Measurements from ENCODE around the gene TPGS2.

TPGS2 gene

GRCh38 chr18:36783792-36784191 lies 45.0 kb downstream of the TPGS2 start:
- in situ Hi-C loops (cut with HindIII; ENCODE audit: low sequenced_read_pairs) = no loop called here
- TF ChIP-seq CTCF (IDR thresholded peaks at IDR 0.05; ENCODE audit: low read depth, low read length, missing control alignments) = no peak
- H3K4me3 ChIP-seq (ENCODE audit: low read depth, low read length) = no peak overlapping the region
- DNase-seq (ENCODE audit: low read depth) = no peak

GRCh38 chr18:36782710-36783109 lies 46.1 kb downstream of the TPGS2 start:
- TF ChIP-seq CTCF (IDR thresholded peaks at IDR 0.05; ENCODE audit: low read depth, low read length, missing control alignments) = no peak
- in situ Hi-C loops (cut with HindIII; ENCODE audit: low sequenced_read_pairs) = no loop called here
- DNase-seq (ENCODE audit: low read depth) = no peak
- no peak overlapping the region for H3K4me3 ChIP-seq (ENCODE audit: low read depth, low read length)

- in situ Hi-C loops (cut with HindIII; ENCODE audit: low sequenced_read_pairs) = no loop called here
Measured at GRCh38 chr18:36780748-36781147, 48.1 kb downstream of the TPGS2 start.

GRCh38 chr18:36777566-36777965 lies 51.2 kb downstream of the TPGS2 start:
- DNase-seq (ENCODE audit: low read depth) = no peak
- TF ChIP-seq CTCF (IDR thresholded peaks at IDR 0.05; ENCODE audit: low read depth, low read length, missing control alignments) = no peak
- no peak overlapping the region for H3K4me3 ChIP-seq (ENCODE audit: low read depth, low read length)
- in situ Hi-C loops (cut with HindIII; ENCODE audit: low sequenced_read_pairs) = no loop called here

More at GRCh38 chr18:36780748-36781147, 48.1 kb downstream of the TPGS2 start:
- no peak overlapping the region for H3K4me3 ChIP-seq (ENCODE audit: low read depth, low read length)
- no peak for TF ChIP-seq CTCF (IDR thresholded peaks at IDR 0.05; ENCODE audit: low read depth, low read length, missing control alignments)
- no peak for DNase-seq (ENCODE audit: low read depth)

- DNase-seq (ENCODE audit: low read depth) = no peak
- in situ Hi-C loops (cut with HindIII; ENCODE audit: low sequenced_read_pairs) = no loop called here
- H3K4me3 ChIP-seq (ENCODE audit: low read depth, low read length) = no peak overlapping the region
- TF ChIP-seq CTCF (IDR thresholded peaks at IDR 0.05; ENCODE audit: low read depth, low read length, missing control alignments) = no peak
Measured at GRCh38 chr18:36776650-36777049, 52.2 kb downstream of the TPGS2 start.

GRCh38 chr18:36775396-36775795 lies 53.4 kb downstream of the TPGS2 start:
- no peak for DNase-seq (ENCODE audit: low read depth)
- in situ Hi-C loops (cut with HindIII; ENCODE audit: low sequenced_read_pairs) = no loop called here
- no peak for TF ChIP-seq CTCF (IDR thresholded peaks at IDR 0.05; ENCODE audit: low read depth, low read length, missing control alignments)
- no peak overlapping the region for H3K4me3 ChIP-seq (ENCODE audit: low read depth, low read length)

GRCh38 chr18:36772241-36772723 lies 56.5 kb downstream of the TPGS2 start:
- no peak for TF ChIP-seq CTCF (IDR thresholded peaks at IDR 0.05; ENCODE audit: low read depth, low read length, missing control alignments)
- DNase-seq (ENCODE audit: low read depth) = no peak
- H3K4me3 ChIP-seq (ENCODE audit: low read depth, low read length) = no peak overlapping the region
- in situ Hi-C loops (cut with HindIII; ENCODE audit: low sequenced_read_pairs) = no loop called here

Measured in astrocyte of the cerebellum (primary cell).